K562 (cell line): ENCODE measurements around the gene MUC3A. TPM values are rescaled to one million over a fixed set of nuclear protein-coding genes. Genes with fewer than 3 reads are reported as not detected.
A peak's percentile ranks its signal among the peaks of the same experiment; 100 is the strongest.

Experiments
- ATAC-seq: fragments of 200-7000 bp; cut with Tn5 transposase; 3 replicates; pipeline ENCODE4 v1.9.1; 2020; ENCODE audit warnings: moderate library complexity
- BruUV-seq: library from RNA; stranded (reverse); fragments of 400-500 nt; replicated peaks from 2 replicates; lab custom pipeline; 2021; lab: Mats Ljungman, UMichigan
- CTCF ChIA-PET: fragments of 300-600 bp; formaldehyde crosslinking; extraction: SDS; loops from one replicate; lab custom pipeline; 2021; ENCODE audit warnings: low intra/inter-chr PET ratio; lab: Yijun Ruan, JAX
- POLR2A ChIA-PET: fragments of 300-600, 350-650 bp; sonication (Branson Sonifier 250); formaldehyde crosslinking; extraction: SDS; loops from one replicate; lab custom pipeline; 2021; ENCODE audit warnings: antibody characterized with exemption, inconsistent platforms; lab: Yijun Ruan, JAX
- DNase-seq, 4 experiments: peaks; one replicate each; pipeline versions ENCODE4 v3.0.0 to v3.0.0-alpha.2; 2011 to 2018; ENCODE audit warnings: low spot score in 3 of 4, mixed read lengths in 3 of 4; ENCODE audit errors: extremely low read depth in 1 of 4
- FAIRE-seq: peaks from 2 replicates; lab custom pipeline; 2011; peaks lifted over from hg19 to GRCh38; lab: Jason Lieb, UNC
- H2AFZ ChIP-seq: 2 replicates; pipeline ENCODE4 v1.6.0; 2011; ENCODE audit warnings: low read depth, low read length, control low read depth, inconsistent platforms
- H3K27ac ChIP-seq: fragments of 200-600 bp; 3 replicates; pipeline ENCODE4 v1.8.0; 2011; ENCODE audit warnings: low read depth, mild to moderate bottlenecking, control low read depth, inconsistent platforms, low read length, moderate library complexity, mixed read lengths; ENCODE audit errors: extremely low read depth
- H3K27me3 ChIP-seq, 2 experiments: fragments of 300-600 bp in 1 of 2; 2 replicates in 1 of 2; 3 replicates in 1 of 2; pipeline versions ENCODE4 v1.6.0 to v1.8.0; 2011; ENCODE audit warnings: inconsistent platforms in 2 of 2, low read length in 2 of 2, mild to moderate bottlenecking in 1 of 2, mixed read lengths in 1 of 2, moderate library complexity in 1 of 2; ENCODE audit not compliant: control insufficient read depth in 2 of 2, insufficient read depth in 2 of 2
- H3K36me3 ChIP-seq: fragments of 300-600 bp; 3 replicates; pipeline ENCODE4 v1.8.0; 2011; ENCODE audit warnings: mild to moderate bottlenecking, low read length, inconsistent platforms; ENCODE audit not compliant: control insufficient read depth, insufficient read depth
- H3K4me1 ChIP-seq, 2 experiments: fragments of 200-600 bp in 1 of 2; replicated peaks in 1 of 2; 2 replicates in 1 of 2; 3 replicates in 1 of 2; pipeline versions ENCODE4 v1.5.1 to v1.8.0; 2011; ENCODE audit warnings: inconsistent platforms in 2 of 2, low read length in 2 of 2, mild to moderate bottlenecking in 1 of 2, mixed read lengths in 1 of 2, moderate library complexity in 1 of 2; ENCODE audit not compliant: control insufficient read depth in 2 of 2, insufficient read depth in 2 of 2
- H3K4me2 ChIP-seq: 2 replicates; pipeline ENCODE4 v1.6.1; 2011; ENCODE audit warnings: low read length, control low read depth, inconsistent platforms, mixed read lengths; ENCODE audit not compliant: insufficient read depth
- H3K4me3 ChIP-seq: fragments of 200-600 bp; sonication (generic), shearing (Covaris generic); 2 replicates; pipeline ENCODE4 v1.5.1; 2016; ENCODE audit warnings: control low read depth, inconsistent platforms
- H3K79me2 ChIP-seq: fragments of 200-600 bp; 3 replicates; pipeline ENCODE4 v1.8.0; 2011; ENCODE audit warnings: low read length, inconsistent platforms; ENCODE audit not compliant: control insufficient read depth, insufficient read depth
- H3K9ac ChIP-seq, 2 experiments: 2 replicates each; pipeline versions ENCODE4 v1.6.0 to v1.6.1; 2011; ENCODE audit warnings: low read depth in 2 of 2, low read length in 2 of 2, control low read depth in 1 of 2, inconsistent platforms in 1 of 2, mild to moderate bottlenecking in 1 of 2, mixed read lengths in 1 of 2; ENCODE audit not compliant: insufficient read depth in 1 of 2
- H3K9me1 ChIP-seq: one replicate; pipeline ENCODE4 v1.6.0; 2011; ENCODE audit warnings: inconsistent platforms, mild to moderate bottlenecking, low read length, moderate library complexity; ENCODE audit not compliant: control insufficient read depth, insufficient read depth
- H3K9me3 ChIP-seq: replicated peaks from 2 replicates; pipeline ENCODE4 v1.5.1; 2011; ENCODE audit warnings: low read depth, low read length, inconsistent platforms; ENCODE audit not compliant: control insufficient read depth, insufficient read depth
- H4K20me1 ChIP-seq: replicated peaks from 2 replicates; pipeline ENCODE4 v1.6.1; 2011; ENCODE audit warnings: low read length, inconsistent platforms, mixed read lengths; ENCODE audit not compliant: control insufficient read depth, insufficient read depth
- ASH1L ChIP-seq: fragments of 450-650 bp; IDR thresholded peaks from 2 replicates; pipeline ENCODE4 v1.6.1; 2018; ENCODE audit warnings: borderline replicate concordance, mild to moderate bottlenecking, low read depth; ENCODE audit not compliant: partially characterized antibody
- BRD4 ChIP-seq: fragments of 200-600 bp; sonication (generic); IDR thresholded peaks from 2 replicates; pipeline ENCODE4 v1.6.1; 2017; ENCODE audit warnings: inconsistent platforms
- DACH1 ChIP-seq: fragments of 450-650 bp; IDR thresholded peaks from 2 replicates; pipeline ENCODE4 v1.6.1; 2018; ENCODE audit not compliant: partially characterized antibody
- FOXJ2 ChIP-seq: fragments of 200-800 bp; sonication (Bioruptor generic); IDR thresholded peaks from 2 replicates; pipeline ENCODE4 v1.6.1; 2016; ENCODE audit warnings: missing genetic modification characterization, missing compliant biosample characterization
- GATAD2A ChIP-seq: fragments of 450-650 bp; IDR thresholded peaks from 2 replicates; pipeline ENCODE4 v1.6.1; 2017
- HMGXB4 ChIP-seq: sonication (generic); formaldehyde crosslinking; IDR thresholded peaks from 2 replicates; pipeline ENCODE4 v1.8.1; 2023; ENCODE audit warnings: mild to moderate bottlenecking, missing genetic modification reagents
- HNRNPL ChIP-seq: fragments of 200-400 bp; formaldehyde crosslinking; IDR thresholded peaks from 2 replicates; pipeline ENCODE4 v1.6.1; 2017; ENCODE audit warnings: low read depth, mild to moderate bottlenecking, low read length
- IRF1 ChIP-seq: sonication (generic); formaldehyde crosslinking; IDR thresholded peaks from 2 replicates; pipeline ENCODE4 v1.8.0; 2022; ENCODE audit warnings: missing genetic modification reagents, mild to moderate bottlenecking, borderline replicate concordance
- MEF2A ChIP-seq: IDR thresholded peaks from 2 replicates; pipeline ENCODE4 v1.6.1; 2011; ENCODE audit warnings: low read depth, mild to moderate bottlenecking, low read length, moderate library complexity; ENCODE audit not compliant: control insufficient read depth
- MEF2D ChIP-seq: conservative IDR thresholded peaks from 2 replicates; pipeline ENCODE4 v1.6.1; 2016; ENCODE audit warnings: low read depth, missing genetic modification characterization, missing compliant biosample characterization
- RBM22 ChIP-seq: fragments of 200-400 bp; formaldehyde crosslinking; IDR thresholded peaks from 2 replicates; pipeline ENCODE4 v1.6.1; 2018; ENCODE audit warnings: low read length, low read depth; ENCODE audit not compliant: poor library complexity, severe bottlenecking
- RFX5 ChIP-seq: IDR thresholded peaks from 2 replicates; pipeline ENCODE4 v1.6.1; 2011; ENCODE audit warnings: low read depth, mild to moderate bottlenecking, improper control_type of control experiment, low read length
- SAFB2 ChIP-seq: fragments of 200-400 bp; formaldehyde crosslinking; IDR thresholded peaks from 2 replicates; pipeline ENCODE4 v1.6.1; 2018; ENCODE audit warnings: borderline replicate concordance, low read length, low read depth, moderate library complexity; ENCODE audit not compliant: severe bottlenecking
- SMAD4 ChIP-seq: fragments of 250-450 bp; sonication (Bioruptor Pico); conservative IDR thresholded peaks from 2 replicates; pipeline ENCODE4 v1.8.0; 2021; ENCODE audit warnings: inconsistent platforms, mild to moderate bottlenecking, moderate library complexity
- SMARCC2 ChIP-seq: fragments of 450-650 bp; IDR thresholded peaks from 2 replicates; pipeline ENCODE4 v1.6.1; 2017; ENCODE audit warnings: antibody characterized with exemption, moderate library complexity, mild to moderate bottlenecking, low read depth
- ZBTB2 ChIP-seq: fragments of 450-650 bp; IDR thresholded peaks from 2 replicates; pipeline ENCODE4 v1.6.1; 2016; ENCODE audit warnings: antibody characterized with exemption
- ZNF280A ChIP-seq: fragments of 450-650 bp; IDR thresholded peaks from 2 replicates; pipeline ENCODE4 v1.6.1; 2018; ENCODE audit warnings: mild to moderate bottlenecking, low read depth; ENCODE audit not compliant: partially characterized antibody
- ZNF444 ChIP-seq: fragments of 250-450 bp; sonication (Bioruptor Pico); IDR thresholded peaks from 2 replicates; pipeline ENCODE4 v1.4.0; 2020; ENCODE audit warnings: mild to moderate bottlenecking, moderate library complexity
- WGBS: fragments of 100-300 bp; shearing (Covaris generic); methylation state at CpG from one replicate; pipeline ENCODE4 v1.1.6; 2016; ENCODE audit warnings: low coverage, mixed read lengths; ENCODE audit not compliant: insufficient coverage; ENCODE audit errors: missing lambda C conversion rate; 5-methylcytosine and 5-hydroxymethylcytosine counted together
- in situ Hi-C: fragments of 300-500 bp; cut with MboI; formaldehyde crosslinking; loops from 4 replicates; pipeline ENCODE4 v1.15.0; 2018; ENCODE audit warnings: inconsistent platforms, mixed read lengths
- intact Hi-C: fragments of 100-400 bp; cut with micrococcal nuclease; formaldehyde crosslinking; loops from 2 replicates; pipeline ENCODE4 v1.14.2; 2022
- polyA plus RNA-seq, 8 experiments: library from polyadenylated mRNA; depleted of rRNA in 4 of 8; stranded (reverse) in 5 of 8; unstranded in 3 of 8; fragments of >200 nt; fragmentation: Nextera tagmentation in 2 of 8; fragmentation: Illumina TruSeq in 1 of 8; extraction: Ambion mirVana in 2 of 8; extraction: Trizol in 1 of 8; gene quantifications; 2 replicates each; pipeline versions ENCODE4 v1.2.1 to v1.2.3, GENCODE V29; 2011 to 2014; ENCODE audit warnings: inconsistent platforms in 1 of 8, missing spikeins in 1 of 8
- total RNA-seq, 7 experiments: library from RNA; depleted of rRNA in 6 of 7; stranded (reverse); fragments of >200 nt in 6 of 7; fragmentation: Illumina TruSeq in 2 of 7; extraction: Trizol in 2 of 7; gene quantifications; 2 replicates each; pipeline versions ENCODE4 v1.2.1 to v1.2.3, GENCODE V29; 2011 to 2021; ENCODE audit warnings: low replicate concordance in 1 of 7

Gene MUC3A
- total and polyA plus RNA-seq, 9 of the 15 experiments (the other 6 are each of a cell fraction or from before 2014, with no cell fraction given) = 0.06 to 2.2 (median 0.20) TPM; not detected in 1

- ChIA-PET CTCF (interaction anchor here (0.7 kb wide), 1 partner anchor 294 kb away, joined by 5 read pairs; no protein-coding TSS in a partner anchor), POLR2A (interaction anchor here (0.5 to 0.7 kb wide), 2 partner anchors 13 to 70 kb away, joined by 3 read pairs; partner anchors contain the start of gene UFSP1)
- Histone ChIP-seq H3K36me3 (no peaks in the 10 kb centered on the region), H3K79me2 (no peaks in the 10 kb centered on the region), H3K27ac (no peak overlapping the region), H3K9me3 (no peaks in the 10 kb centered on the region), H4K20me1 (no peaks in the 10 kb centered on the region), H3K27me3 (no peaks in the 10 kb centered on the region), H3K9ac (no peak overlapping the region), H3K4me1 (peaks cover 17 to 21% of the 10 kb centered on the region in 2 experiments; a peak in 4 of 5 replicates), H3K4me2 (peak overlapping the region; percentile 1; the same call in 1 of the 2 replicates), H3K4me3 (no peak overlapping the region), H2AFZ (no peak overlapping the region), H3K9me1 (no peaks in the 10 kb centered on the region)
- no TSS peak for BruUV-seq
- intact Hi-C loops = no loop called here
- DNase-seq = no peak
- in situ Hi-C loops = loop anchor here (25.0 kb wide), 1 partner anchor 385 kb away; no protein-coding TSS in a partner anchor
- FAIRE-seq = no peak
- WGBS = 27% methylated on average over 5 of the region's 5 CpGs
- no peak for ATAC-seq
- TF ChIP-seq MEF2D (0 out of 2 replicates have a peak, but pooled peaks have one; percentile 27), HMGXB4 (CRISPR knock-in tag) (no peak), ZBTB2 (no peak), SAFB2 (no peak), GATAD2A (no peak), FOXJ2 (tag) (no peak), SMARCC2 (no peak), HNRNPL (no peak), ZNF444 (CRISPR knock-in tag) (no peak), BRD4 (no peak), ASH1L (no peak), MEF2A (peak; percentile 56; the same call in 1 of the 2 replicates), DACH1 (peak; percentile 34), ZNF280A (no peak), SMAD4 (CRISPR knock-in tag) (no peak), IRF1 (CRISPR knock-in tag) (no peak), RFX5 (no peak), RBM22 (no peak)
Measured at GRCh38 chr7:100901921-100902332, 47.4 kb upstream of the MUC3A start.
